WTC11 (cell line): ENCODE results near the gene B4GALNT3.

Experiments used
- E2F5 ChIP-seq: sonication (generic); formaldehyde crosslinking; IDR thresholded peaks from 2 replicates; pipeline ENCODE4 v1.8.1; 2022; ENCODE audit warnings: mild to moderate bottlenecking, moderate library complexity, missing genetic modification reagents
- TEAD4 ChIP-seq: sonication (generic); formaldehyde crosslinking; IDR thresholded peaks from 2 replicates; pipeline ENCODE4 v1.8.0; 2022; ENCODE audit warnings: mild to moderate bottlenecking, missing genetic modification reagents
- ZNF138 ChIP-seq: sonication (generic); formaldehyde crosslinking; conservative IDR thresholded peaks from 2 replicates; pipeline ENCODE4 v1.8.1; 2022; ENCODE audit warnings: mild to moderate bottlenecking, moderate library complexity, missing genetic modification reagents

GRCh38 chr12:468671-469389, 9.1 kb downstream of the B4GALNT3 start:
- no peak for TF ChIP-seq E2F5 (CRISPR knock-in tag)
- TF ChIP-seq ZNF138 (CRISPR knock-in tag): no peak
- TF ChIP-seq TEAD4 (CRISPR knock-in tag): no peak
